ENCODE results near the gene HTR3D.
"Not testable (repeated sequence)": the region's sequence is repeated elsewhere in the genome, so short reads cannot be mapped to it uniquely, and the experiment has no call there.

The HTR3D gene

DNA sequence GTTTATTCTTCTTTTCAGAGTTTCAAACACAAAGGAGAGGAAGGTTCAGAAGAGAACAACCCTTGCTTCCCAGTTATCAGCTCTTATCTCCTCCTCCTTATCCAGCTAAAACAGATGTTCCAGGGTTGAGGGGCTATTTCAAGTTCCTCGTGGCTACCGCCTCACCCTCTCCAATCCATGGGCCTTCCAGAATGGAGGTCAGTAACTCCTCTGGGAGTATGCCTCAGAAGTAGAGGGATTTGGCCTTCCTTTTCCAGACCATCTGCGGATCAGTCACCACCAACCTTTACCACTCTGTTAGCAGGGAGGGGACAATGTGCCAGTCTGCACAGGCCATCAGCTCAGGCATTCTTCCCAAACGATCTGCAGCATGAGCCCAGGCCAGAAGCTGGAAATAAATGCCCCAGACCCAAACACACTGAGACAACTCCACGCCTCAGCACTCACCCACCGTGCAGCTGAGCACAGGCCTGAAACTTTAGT, 36.1 kb downstream of the HTR3D start:
- no peak for DNase-seq (ENCODE audit: low read depth in 3 of 3, low spot score in 1 of 3)

DNA sequence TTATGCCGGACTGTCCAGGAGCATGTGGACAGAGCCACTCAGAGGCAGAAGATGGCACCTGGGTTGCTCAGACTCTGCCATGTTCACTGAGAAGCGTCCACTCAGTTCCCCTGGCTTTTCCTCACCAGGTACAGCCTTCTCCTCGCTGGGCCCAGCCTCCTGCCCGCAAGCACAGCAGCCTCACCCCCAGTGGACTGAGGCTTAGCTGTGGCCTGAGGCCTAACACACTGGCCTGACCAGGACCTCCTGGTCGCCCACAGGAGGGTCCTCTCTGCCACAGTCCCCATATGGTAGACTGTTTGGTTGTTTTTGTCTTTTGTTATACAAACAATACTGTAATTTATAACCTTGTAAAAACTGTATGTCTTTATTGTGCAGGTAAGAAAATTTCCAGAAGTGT, 36.8 kb downstream of the HTR3D start:
- DNase-seq (ENCODE audit: low read depth in 3 of 3, low spot score in 1 of 3): no peak

DNA sequence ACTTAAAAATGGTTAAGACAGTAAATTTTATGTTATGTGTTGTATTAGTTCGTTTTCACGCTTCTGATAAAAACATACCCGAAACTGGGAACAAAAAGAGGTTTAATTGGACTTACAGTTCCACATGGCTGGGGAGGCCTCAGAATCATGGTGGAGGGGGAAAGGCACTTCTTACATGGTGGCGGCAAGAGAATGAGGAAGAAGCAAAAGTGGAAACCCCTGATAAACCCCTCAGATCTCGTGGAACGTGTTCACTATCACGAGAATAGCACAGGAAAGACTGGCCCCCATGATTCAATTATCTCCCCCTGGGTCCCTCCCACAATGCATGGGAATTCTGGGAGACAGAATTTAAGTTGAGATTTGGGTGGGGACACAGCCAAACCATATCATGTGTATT, 39.6 kb downstream of the HTR3D start:
- DNase-seq (ENCODE audit: low read depth in 3 of 3, low spot score in 1 of 3): not testable (repeated sequence)

DNA sequence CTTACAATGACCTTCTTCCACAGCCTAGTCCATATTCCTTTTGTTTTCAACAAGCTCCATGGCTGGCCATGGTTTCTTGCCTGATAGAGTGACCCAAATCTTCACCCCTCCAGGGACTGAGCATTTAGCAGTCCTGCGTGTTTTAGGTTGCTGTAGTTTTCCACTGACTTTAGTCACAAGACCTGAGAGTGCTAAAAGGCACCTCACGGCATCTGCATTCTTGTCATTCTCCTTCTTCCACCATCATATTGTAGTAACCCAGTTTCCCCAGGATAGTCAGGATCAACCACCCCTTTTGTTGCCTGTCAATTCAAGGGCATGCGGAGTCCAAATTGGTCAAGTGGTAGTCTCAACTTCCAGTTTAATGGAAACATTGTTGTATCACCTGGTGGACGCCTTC, 42.1 kb downstream of the HTR3D start:
- no peak for DNase-seq (ENCODE audit: low read depth in 3 of 3, low spot score in 1 of 3)

DNA sequence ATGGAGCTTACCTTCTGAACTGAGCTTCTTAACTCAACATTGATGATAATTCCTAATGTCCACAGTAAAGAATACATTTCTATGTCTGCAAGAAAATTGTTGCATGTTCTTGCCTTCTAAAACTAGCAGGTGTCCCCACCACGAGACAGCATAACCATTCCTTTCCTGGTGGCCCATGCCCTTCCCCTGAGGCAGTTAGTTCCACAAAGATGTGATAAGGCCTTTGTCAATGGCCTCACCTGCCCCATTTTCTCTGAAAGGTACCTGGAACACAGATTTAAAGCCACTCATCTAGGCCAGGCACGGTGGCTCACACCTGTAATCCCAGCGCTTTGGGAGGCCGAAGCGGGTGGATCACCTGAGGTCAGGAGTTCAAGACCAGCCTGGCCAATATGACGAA, 44.4 kb downstream of the HTR3D start:
- no peak for DNase-seq (ENCODE audit: low read depth in 3 of 3, low spot score in 1 of 3)

DNA sequence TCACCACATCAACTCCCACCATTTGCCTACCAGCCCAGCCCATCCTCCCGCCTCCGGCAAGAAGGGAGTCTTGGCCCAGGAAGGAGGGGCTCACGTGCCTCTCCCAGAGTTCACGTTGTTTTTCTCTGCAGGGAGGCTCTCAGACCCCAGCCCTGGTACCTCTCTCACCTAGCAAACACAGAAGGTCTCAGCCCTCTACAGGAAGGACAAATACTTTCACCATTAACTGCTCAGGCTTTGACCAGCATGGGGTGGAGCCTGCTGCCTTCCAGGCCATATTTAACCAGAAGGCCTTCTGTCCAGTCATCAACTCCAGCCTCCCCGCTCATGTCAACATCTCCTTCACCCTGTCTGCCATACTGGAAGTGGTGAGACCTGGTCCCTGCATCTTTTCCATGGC, 46.3 kb downstream of the HTR3D start:
- no peak for DNase-seq (ENCODE audit: low read depth in 3 of 3, low spot score in 1 of 3)

DNA sequence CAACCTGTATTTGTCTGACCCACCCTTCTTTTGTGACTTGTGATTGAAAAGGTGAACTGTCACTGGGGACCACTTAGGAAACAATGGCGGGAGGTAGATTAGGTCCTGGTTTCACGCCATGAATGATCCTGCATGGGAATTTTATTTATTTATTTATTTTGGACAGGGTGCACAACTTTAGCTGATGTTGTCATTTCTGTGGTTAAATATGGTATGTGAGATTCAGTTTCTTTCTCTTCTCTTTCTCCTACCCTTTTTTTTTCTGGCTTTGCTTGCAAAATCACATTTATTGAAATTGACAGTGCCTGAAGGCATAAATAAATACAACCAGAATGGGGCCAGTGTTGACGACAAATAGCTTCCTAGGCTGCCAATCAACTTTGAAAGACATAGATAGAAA, 47.3 kb downstream of the HTR3D start:
- no peak for DNase-seq (ENCODE audit: low read depth in 3 of 3, low spot score in 1 of 3)

DNA sequence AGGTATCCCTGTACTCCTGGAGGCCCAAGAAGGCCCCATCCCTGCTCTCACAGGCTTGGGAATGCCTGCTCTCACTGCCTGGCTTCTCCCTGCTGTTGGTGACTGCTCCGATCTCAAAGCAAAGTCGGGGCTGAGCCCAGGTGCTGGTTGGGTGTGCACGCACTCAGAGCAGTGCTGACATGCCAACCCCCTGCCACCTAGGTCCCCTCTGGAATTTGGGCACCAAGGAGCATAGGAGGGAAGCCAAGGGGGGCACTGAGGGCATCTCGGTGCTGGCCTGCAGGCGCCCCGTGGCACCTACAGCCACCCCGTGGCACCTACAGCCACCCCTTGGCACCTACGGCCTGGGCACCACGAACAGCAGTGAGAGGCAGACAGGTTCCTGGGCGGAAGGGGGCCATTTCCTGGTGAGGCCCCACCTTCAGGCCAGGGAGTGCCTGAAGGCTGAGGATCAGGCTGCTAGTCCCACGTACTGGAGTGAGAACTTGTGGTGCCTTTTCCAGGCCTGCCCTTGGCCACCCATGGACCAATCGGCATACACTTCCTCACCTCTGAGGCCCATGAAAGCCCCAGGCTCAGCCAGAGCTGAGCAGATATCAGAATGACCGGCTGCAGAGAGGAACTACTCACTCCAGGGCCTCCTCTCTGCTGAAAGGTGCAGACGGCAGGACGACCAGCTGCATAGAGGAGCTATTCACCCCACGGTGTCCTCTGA, 49.7 kb downstream of the HTR3D start:
- no peak for DNase-seq (ENCODE audit: low read depth in 3 of 3, low spot score in 1 of 3)

DNA sequence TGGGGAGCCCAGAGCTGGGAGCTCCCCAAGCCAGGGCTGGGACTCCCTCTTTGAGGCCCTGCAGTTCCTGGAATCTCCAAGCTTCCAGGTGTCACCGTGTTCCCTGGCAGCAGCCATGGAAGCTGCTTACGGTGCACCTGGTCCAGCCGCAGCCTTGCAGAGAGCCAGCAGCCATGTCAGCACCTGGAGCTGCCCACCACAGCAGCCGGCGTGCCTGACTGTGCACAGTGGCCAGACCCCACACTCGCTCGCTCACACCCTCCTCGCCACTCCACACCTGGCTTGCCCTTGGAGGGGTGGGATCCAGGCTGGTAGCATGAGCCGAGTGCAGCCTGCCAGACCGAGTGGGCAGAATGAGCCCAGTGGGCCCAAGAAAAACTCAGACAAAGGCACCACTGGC, 50.5 kb downstream of the HTR3D start:
- DNase-seq (ENCODE audit: low read depth in 3 of 3, low spot score in 1 of 3): no peak

DNA sequence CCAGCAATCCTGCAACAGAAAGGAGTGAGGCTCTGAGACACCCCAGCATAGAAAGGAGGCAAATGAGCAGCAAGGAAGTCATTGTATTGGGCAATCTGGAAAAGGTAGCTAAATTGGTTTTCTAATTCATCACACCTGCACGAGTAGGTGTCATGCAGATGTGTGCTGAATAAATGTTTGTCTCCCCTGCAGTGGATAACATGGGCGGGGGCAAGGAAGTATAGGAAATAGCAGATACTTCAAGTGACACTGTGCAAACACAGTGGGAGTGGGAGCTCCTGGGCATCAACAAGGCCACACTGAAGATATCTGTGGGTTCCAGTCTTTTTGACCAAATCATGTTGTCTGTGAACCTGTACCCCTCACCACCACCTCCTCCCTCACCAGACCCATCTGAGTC, 50.9 kb downstream of the HTR3D start:
- no peak for DNase-seq (ENCODE audit: low read depth in 3 of 3, low spot score in 1 of 3)

DNA sequence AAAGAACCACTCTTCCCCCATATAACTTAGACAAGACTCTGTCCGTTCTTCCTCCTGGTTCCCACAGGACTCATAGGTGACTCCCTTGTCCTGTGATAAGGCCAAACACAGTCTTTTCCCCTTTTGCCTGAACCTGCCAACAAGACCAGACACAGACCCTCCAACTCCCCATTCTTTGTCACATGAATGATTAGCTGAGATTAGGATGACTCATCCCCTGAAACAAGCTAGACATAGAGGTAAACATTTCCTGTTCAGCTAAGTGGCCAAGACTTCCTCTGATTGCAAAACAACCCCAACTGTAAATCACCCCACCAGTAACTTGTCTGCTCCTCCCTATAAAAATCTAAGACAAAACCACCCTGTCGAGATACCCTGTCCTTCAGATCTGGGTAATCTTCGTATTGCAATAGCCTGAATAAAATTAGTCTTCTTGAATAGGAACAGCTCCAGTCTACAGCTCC, 53.9 kb downstream of the HTR3D start:
- DNase-seq (ENCODE audit: low read depth in 3 of 3, low spot score in 1 of 3): no peak
